Fibroblast of peridontal ligament (primary cell): Measurements from ENCODE around the gene TMEM129.
"Not testable (repeated sequence)": the region's sequence is repeated elsewhere in the genome, so short reads cannot be mapped to it uniquely, and the experiment has no call there.

ENCODE experiments used
- DNase-seq: peaks from one replicate; pipeline ENCODE4 v3.0.0-alpha.2; 2010; ENCODE audit errors: extremely low read depth

TMEM129 gene

DNA sequence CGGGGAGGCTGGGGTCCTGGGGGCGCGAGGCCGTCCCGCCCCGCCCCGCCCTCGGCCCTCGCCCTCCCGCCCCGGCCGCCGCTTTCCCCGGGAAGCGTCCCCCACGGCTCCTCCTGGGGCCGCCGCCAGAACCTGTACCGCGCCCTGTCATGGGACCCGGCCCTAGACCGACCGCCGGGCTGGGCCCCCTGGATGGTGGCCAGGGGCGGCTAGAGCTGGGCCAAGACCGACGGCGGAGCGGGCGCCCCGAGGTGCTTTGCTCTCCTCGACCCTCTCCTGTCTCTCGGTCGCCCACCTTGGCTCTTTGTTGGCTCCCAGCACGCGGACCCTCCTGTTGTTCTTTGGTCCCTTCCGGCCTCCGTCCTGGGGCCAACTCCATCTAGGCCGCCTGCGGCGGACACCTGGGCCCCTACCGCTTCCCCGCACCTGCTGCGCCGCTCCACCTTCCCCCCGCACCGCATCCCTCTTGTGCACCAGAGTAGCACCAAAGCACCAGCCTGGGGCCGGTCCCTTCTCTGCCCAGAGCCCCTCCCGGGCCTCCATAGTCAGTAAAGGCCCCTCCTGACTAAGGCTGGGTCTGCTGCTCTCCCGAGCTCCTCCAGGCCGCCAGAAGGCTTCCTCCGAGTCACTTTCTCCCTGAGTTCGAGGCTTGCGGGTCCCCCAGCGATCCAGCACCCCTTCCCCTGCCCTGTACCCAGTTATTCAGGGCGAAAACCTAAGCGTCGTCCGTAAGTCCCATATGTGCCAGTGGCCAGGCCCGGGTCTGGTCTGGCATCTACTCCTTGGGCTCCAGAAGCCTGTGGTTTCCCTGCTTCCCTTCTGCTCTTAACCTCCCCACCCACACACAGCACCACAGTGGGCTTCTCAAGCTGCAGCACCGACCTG lies 785 bp upstream of the TMEM129 start:
- no peak for DNase-seq

DNA sequence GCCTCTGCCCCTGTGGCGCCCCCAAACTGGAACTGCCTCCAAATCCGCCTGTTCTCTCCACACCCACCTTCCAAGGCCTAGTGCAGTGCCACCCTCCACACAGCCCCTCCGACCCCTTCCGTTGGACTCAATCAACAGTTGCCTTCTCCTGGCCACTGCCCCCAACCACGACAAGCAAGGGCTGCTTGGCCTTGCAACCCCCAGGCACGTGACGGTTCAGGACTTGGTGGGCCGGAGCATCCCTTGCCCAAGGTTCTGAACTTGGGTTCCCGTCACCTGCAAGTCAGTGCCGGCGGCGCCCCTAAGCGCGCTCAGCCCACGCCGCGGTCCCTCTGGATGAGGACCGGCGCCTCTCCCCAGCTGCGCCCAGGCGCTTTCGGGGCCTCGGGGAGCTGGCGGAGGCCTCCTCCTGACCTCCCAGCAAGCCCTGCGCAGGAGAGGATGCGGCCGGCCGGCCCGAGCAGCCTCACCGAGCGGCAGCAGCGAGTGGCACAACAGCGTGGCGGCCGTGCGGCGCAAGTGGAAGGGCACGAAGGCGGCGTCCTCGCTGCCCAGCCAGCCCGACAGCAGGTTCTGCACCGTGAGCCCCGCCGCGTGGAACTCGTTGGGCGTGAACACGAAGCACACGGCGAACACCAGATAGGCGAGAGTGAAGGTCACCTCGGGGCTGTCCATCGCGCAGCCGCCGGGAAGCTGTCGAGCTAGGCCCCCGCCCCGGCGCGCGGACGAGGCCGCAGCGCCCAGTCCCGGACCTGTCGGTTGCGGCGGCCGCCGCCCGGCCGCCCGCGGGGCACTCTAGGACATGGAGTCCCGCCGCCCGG lies 750 bp downstream of the TMEM129 start:
- peak; percentile 18 for DNase-seq

DNA sequence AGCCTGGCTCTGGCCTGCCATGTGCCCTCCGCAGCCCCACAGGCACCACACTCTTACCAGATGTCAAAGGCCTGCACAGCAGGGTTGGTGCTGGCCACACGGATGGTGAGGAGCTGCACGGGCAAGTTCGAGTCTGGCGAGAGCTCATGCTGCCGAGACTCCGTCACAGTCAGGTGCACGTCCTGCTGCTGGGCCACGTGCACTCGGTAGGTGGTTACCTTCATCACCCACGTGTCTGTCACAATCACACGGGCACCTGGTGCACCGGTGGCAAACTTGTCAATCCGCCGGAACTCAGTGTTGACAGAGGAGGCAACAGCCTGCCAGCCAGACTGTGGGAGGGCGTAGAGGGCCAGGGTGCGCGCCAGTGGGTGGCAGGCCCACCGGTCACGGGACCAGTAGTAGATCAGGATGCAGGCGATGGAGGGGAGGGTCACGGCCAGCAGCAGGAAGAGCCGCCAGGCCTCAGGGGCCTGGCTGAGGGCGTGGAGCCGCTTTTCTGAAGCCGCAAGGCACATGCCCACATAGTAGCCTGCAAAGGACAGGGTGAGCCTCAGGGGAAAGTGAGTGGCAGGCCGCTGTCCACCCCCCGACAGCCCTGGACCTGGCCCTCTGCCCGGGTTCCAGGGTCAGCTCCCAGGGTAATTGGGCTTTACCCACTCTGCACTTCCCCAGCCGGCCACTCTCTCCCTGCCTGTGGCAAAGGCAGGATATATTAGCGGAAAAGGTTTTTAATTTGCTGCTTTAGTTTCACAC lies 2.9 kb downstream of the TMEM129 start:
- DNase-seq: no peak

DNA sequence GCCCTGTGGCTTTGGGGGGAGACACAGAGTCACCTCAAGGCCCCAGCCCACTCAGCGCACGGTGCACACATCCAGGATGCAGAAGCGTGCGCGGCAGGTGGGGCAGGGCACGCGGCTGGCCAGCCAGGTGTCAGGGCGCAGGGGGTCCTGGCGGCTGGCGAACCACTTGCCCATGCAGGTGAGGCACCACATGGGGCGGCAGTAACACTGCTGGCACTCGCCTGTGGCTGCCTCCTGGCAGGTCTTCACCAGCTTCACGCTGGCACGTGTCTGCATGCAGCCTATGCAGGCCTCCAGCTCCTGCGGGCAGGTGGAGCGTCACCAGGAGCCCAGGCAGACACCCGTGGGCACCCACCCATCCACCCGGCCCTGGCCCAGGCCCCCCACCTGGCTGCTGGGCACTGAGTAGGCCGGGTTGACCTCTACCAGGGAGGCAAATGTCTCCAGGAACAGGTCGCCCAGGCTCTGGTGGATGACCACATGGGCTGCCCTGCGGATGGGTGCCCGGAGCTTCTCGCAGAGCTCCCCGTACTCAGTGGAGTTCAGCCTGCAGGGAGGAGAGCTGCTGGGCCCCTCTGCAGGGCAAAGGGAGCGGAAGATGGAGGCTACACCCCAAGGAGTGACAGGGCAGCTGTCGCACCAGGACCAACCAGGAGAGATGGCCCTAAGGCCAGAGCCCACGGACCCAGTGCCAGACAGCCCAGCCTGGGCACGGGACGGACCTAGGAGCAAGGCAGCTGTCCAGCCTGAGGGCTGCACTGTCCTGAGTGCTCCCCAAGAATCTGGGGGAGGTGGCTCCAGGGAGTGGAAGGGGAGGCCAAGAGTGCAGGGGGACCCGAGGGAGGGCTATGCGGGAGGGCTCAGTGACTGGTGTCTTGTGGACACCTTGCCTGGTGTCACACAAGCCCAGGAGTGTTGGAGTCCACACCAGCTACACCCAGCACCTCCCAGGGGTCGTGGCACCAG lies 3.7 kb downstream of the TMEM129 start:
- DNase-seq: no peak

DNA sequence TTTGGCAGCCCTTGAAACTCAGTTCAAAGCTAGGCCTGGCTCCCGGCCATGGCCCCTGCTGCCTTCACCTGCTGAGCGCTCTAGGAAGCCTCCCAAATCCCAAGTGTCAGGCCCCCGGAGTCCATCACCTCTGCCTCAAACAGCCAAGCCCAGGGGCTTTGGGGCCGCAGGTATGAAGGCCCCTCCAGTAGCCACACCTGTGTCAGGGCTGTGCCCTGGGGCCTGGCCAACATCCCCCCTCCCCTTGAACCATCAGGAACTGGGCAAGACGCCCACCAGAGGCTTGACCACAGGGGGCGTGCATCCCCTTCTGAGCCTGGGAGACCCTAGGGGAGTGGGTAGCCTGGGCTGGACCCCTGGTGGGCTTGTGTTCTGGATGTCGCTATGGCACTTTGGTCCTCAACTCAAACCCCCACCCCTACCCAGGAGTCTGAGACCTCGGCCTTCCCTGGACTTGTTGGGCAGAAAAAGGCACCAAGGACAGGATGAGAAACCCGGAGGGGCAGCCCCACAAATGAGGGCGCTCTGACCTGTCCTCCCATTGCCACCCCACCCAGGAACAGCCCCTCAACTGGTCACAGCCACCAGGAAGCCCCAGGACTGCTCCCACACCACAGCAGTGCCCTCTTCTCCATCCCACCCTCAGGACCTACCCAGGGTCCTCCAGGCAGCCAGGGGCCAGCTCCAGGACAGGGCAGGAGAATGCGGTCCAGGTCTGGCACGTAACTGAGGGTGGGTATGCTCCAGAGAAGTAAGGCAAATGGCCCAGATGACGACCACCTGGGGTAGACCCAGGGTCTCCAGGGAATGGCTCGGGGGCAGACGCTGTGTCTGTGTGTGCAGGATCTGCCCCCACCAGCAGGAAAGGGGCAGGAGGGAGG lies 4.8 kb downstream of the TMEM129 start:
- no peak for DNase-seq

DNA sequence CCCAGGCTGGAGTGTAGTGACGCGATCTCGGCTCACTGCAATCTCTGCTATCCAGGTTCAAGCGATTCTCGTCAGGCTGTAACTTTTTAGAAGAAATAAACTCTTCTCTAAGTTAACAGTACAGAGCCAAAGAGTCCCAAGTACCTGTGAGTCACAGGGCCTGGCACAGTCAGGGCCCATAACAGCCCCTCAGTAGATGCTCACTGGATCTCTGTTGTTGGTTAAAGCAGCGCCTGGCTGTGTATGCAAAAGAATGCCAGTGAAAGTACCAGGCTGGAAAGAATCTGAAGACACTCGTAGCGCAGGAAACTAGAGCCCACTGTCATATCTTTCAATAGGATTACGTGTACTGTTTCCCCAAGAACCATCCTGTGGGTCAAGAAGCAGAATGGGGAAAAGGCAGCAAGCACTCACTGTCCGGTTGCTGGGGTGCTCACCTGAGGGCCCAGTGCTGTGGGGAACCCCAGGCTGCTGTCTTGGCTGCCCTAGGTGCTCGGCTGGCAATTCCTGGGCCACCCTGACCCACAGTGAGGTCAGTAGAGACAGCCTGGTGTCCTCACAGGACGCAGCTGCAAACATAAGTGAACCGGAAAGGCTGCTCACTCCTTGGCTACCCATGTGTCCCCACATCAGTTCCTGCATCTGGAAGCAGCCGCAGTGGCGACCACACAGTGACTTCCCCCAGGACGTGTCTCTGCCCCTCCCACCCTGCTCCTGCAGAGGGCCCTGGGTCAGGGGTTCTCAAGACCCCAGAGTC lies 5.9 kb downstream of the TMEM129 start:
- no peak for DNase-seq

DNA sequence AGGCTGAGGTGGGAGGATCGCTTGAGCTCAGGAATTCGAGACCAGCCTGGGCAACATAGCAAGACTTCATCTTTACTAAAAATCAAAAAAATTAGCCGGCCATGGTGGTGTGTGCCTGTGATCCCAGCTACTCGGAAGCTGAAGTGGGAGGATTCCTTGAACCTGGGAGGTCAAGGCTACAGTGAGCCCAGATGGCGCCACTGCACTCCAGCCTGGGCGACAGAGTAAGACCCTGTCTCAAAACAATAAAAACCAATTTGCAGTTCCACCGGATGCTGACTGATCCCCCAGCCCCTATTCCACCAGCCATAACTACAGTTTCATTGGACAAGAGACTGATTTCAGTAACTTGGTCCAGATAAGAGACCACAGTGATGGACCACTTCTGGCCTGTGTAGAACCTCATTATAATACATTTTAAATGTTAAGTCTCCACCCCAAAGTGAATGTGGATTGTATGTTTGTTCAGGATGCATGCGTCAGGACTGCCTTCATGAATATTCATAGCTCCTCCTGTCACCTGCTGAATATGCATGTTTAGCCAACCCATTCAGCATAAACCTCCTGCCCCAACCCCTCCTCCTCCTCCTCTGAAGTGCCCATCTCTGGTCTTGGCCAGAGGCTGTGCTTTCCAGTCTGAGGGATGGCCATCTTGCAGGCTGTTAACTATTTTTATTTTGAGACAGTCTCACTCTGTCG lies 6.7 kb downstream of the TMEM129 start:
- no peak for DNase-seq

DNA sequence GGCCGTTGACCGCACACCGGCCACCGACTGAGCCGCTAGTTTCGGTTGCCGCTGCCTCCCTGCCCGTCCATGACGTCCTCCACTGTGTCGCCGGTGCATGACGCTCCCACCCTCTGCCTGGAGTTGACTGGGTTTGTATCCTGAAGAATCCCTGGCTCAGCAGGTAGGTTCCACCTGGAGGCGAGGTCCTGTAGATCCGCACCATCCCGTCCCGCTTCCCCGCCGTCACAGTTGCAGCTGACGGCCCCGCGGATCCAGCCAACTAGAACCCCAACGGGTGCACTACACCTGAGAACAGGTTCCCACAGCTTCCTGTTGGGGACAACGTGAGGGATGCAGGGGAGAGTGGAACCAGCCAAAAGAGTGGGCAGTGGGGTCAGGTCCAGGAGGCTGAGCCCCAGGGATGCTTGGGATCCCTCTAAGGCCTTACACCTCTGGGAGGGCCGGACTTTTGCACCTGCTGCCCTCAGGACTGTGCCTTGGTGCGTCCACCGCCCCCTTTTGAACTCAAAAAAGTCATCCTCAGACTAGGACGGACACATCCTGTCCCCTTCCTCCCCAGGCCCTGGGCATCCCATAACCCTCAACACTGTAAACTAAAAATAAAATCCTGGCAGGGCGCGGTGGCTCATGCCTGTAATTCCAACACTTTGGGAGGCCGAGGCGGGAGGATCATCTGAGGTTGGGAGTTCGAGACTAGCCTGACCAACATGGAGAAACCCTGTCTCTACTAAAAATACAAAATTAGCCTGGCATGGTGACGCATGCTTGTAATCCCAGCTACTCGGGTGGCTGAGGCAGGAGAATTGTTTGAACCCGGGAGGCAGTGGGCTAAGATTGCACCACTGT lies 7.9 kb downstream of the TMEM129 start:
- DNase-seq: no peak

DNA sequence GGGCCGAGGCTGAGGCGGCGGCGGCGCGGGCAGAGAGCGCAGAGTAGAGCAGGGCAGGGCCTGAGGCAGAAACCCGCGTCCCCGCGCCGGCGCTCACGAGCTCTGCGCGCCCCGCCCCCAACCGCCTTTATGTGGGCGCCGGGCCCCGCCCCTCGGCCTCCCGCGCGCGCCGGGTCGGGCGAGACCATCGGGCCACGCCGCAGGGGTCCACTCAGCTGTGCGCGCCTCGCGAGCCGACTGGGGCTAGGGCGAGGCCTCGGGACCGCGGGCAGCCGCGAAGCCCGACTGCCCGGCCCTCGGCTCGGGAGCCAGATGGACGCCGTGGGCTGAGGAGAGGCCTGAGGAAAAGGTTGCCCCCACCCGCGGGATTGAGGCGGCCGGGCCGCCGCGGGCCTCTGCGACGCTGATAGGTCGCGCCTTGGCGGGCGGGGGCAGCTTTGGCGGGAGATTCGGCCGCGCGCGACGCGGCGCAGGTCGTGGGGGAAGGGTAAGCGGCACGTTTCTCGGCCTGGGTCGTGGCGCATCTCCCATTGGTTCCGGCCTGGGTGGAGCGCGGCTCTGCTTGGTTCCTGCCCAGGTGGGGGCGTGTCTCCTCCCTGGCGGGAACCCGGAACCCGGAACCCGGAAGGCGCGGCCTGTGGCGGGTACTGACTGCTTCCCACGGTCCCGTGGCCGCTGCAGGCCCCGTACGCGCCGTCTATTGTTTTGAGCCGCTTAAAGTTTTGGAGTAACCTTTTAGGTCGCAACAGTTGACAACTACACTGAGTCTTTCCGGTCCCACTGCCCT lies 8.7 kb downstream of the TMEM129 start, which contains the start of gene SLBP:
Gene SLBP (minus strand): TSS at position 104 of the 787 bp plus-strand sequence. CDS start 131 bp downstream, outside the sequence.
- DNase-seq: peak; percentile 80

DNA sequence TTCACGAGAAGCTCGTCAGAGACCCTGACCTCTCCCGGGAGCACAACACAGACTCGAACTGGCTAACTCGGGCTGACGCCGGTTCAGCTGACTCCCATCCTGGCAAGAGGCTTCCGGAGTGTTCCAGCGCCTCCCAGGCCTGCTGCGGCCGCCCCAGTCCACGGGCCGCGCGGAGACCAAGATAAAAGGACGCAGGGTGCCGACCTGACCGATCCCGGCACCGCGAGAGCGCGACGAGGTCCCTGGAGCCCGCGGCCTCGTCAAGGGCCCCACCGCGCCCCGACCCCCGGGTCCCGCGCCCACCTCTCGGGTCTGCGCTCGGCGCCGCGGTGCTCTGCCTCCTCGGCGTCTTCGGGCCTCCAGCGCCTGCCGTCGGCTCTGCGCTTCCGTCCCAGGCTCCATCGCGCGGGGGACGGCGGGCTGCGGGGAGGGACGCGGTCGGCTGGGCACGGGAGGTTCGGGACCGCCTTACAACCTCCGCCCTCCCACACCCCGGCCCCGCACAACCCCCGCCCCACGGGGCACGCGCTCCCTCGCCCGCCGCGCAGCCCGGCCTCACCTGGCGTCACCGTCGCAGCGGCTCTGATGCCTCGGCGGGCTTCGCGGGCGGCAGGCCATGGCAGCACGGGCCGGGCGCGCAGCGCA lies 9.4 kb downstream of the TMEM129 start:
- DNase-seq: peak; percentile 43

DNA sequence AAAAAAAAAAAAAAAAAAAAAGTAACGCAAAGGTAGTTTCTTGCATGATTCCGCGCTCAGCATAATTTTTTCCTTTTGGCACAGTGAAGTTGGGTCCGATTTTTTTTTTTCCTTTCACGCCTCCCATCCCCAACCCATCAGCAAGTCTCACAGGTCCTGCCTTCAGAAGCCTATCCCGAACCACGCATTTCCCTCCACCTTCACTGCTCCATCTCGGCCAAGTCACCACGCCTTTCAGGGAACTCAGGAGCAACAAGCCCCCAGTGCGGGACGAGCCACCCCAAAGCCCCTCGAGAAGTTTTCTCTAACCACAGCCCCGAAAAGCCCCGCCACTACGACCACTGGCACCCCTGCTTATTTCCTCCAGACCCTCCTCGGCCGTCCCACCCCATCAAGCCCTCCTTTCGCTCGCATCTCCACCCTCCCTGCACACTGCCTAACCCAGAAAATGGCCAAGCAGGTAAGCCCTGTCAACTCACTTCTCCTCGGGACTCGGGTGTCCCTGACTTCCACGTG lies 10.0 kb downstream of the TMEM129 start:
- no peak for DNase-seq

DNA sequence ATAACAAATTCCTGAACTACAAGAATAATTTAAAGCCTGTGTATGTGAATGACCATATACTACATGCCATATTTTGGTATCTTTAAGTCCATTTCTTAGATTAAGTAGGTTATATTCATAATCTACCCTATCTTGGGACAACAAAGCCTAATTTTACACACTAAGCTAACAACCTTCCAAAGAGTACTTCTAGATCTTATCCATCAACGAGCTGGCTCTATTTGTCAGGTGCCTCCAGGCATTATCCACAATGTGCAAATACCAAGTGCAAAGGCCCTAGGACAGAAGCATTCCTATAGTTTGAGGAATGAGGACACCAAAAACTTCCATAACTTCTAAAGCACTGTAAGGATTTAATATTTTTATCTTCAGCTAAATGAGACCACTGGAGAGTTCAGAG lies 12.5 kb downstream of the TMEM129 start:
- no peak for DNase-seq

DNA sequence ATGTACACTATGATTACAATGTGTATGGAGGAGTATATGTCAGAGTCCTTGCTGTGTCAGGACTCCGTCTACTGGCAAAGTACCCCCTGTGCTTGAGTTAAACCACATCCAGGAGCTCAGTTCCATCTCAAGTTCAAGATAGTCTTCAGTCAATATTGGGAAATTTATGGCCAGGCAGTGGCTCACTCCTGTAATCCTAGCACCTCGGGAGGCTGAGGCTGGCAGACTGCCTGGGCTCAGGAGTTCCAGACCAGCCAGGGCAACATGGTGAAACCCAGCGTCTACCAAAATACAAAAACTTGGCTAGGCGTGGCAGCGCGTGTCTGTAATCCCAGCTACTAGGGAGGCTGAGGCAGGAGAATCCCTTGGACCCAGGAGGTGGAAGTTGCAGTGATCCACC lies 14.8 kb downstream of the TMEM129 start:
- no peak for DNase-seq

DNA sequence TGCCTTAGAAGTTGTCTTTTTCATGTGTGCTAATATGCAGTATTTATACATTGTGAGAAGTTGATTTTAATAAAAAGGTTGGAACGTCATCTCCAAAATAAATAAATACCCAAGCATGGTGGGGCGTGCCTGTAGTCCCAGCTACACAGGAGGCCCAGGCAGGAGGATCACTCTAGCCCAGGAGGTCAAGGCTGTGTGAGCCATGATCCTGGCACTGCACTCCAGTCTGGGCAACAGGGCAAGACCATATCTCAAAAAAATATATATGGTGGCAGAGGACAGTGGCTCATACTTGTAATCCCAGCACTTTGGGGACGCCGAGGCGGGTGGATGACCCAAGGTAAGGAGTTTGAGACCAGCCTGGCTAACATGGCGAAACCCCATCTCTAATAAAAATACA lies 15.4 kb downstream of the TMEM129 start:
- no peak for DNase-seq

DNA sequence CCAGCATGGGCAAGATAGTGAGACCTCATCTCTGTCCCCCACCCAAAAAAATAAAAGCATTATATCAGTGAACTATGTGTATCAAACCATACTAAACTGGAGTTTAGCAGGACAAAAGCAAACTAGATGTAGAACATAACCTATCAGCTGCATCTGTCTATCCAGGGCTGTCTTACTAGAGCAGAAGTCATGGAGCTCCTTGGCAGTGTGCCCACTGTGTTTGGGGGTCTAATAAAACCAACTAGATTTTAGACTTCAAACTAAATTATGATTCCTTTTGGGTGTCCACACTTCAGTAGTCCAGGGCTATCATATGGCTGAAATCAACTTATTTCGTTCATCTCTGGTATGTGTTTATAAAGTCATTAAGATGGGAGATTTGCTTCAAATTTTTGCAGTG lies 17.3 kb downstream of the TMEM129 start:
- no peak for DNase-seq

DNA sequence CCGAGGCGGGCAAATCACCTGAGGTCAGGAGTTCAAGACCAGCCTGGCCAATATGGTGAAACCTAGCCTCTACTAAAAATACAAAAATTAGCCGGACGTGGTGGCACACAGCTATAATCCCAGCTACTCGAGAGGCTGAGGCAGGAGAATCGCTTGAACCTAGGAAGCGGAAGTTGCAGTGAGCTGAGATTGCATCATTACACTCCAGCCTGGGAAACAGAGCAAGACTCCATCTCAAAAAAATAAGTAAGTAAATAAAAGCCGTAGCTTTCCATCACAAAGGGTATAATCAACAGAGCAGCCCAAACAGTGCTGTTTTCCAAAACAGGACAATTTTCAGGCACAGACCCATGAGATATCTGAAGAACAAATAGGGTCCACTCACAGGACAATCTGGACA lies 19.5 kb downstream of the TMEM129 start:
- not testable (repeated sequence) for DNase-seq
